OCI-LY1 (cell line): ENCODE data around the gene BPIFB6.

ENCODE experiments used
- H2AFZ ChIP-seq: fragments of 200-600 bp; sonication (generic), shearing (Covaris generic); 2 replicates; pipeline ENCODE4 v1.6.0; 2014; ENCODE audit warnings: antibody characterized with exemption, mild to moderate bottlenecking, low read length
- H3F3A ChIP-seq: fragments of 200-600 bp; sonication (generic), shearing (Covaris generic); 2 replicates; pipeline ENCODE4 v1.6.0; 2014; ENCODE audit warnings: mild to moderate bottlenecking, antibody characterized with exemption, low read length, moderate library complexity; ENCODE audit not compliant: insufficient read depth
- H3K27ac ChIP-seq: fragments of 200-600 bp; sonication (generic); 2 replicates; pipeline ENCODE4 v1.5.1; 2014; ENCODE audit warnings: low read length, mixed run types, mild to moderate bottlenecking, low read depth; ENCODE audit not compliant: poor library complexity, severe bottlenecking
- H3K27me3 ChIP-seq: fragments of 200-600 bp; sonication (generic); 2 replicates; pipeline ENCODE4 v1.6.0; 2014; ENCODE audit warnings: antibody characterized with exemption, mild to moderate bottlenecking, low read length, moderate library complexity; ENCODE audit not compliant: insufficient read depth
- H3K36me3 ChIP-seq: fragments of 200-600 bp; sonication (generic); 2 replicates; pipeline ENCODE4 v1.6.1; 2014; ENCODE audit warnings: mild to moderate bottlenecking, antibody characterized with exemption, low read length, moderate library complexity, mixed read lengths; ENCODE audit not compliant: insufficient read depth
- H3K4me1 ChIP-seq: fragments of 200-600 bp; sonication (generic); 2 replicates; pipeline ENCODE4 v1.5.1; 2014; ENCODE audit warnings: mild to moderate bottlenecking, low read length, moderate library complexity; ENCODE audit not compliant: insufficient read depth, severe bottlenecking
- H3K4me2 ChIP-seq: fragments of 200-600 bp; sonication (generic), shearing (Covaris generic); 2 replicates; pipeline ENCODE4 v1.6.1; 2014; ENCODE audit warnings: low read length
- H3K4me3 ChIP-seq: fragments of 200-600 bp; sonication (generic); 2 replicates; pipeline ENCODE4 v1.5.1; 2014; ENCODE audit warnings: low read length, low read depth, mild to moderate bottlenecking, mixed read lengths; ENCODE audit not compliant: poor library complexity, severe bottlenecking
- H3K79me2 ChIP-seq: fragments of 200-600 bp; shearing (Covaris generic); 2 replicates; pipeline ENCODE4 v1.6.1; 2016; ENCODE audit warnings: mixed run types, low read length, mixed read lengths; ENCODE audit not compliant: insufficient read depth
- H3K9ac ChIP-seq: fragments of 200-600 bp; sonication (generic), shearing (Covaris generic); 2 replicates; pipeline ENCODE4 v1.6.1; 2014; ENCODE audit warnings: mild to moderate bottlenecking, low read length, mixed read lengths
- H3K9me2 ChIP-seq: fragments of 200-600 bp; sonication (generic), shearing (Covaris generic); 2 replicates; pipeline ENCODE4 v1.6.1; 2014; ENCODE audit warnings: low read depth, mild to moderate bottlenecking, low read length, mixed read lengths
- H3K9me3 ChIP-seq: fragments of 200-600 bp; shearing (Covaris generic); 2 replicates; pipeline ENCODE4 v1.6.1; 2014; ENCODE audit warnings: low read length, mixed read lengths
- H4K20me1 ChIP-seq: fragments of 200-600 bp; sonication (generic), shearing (Covaris generic); 2 replicates; pipeline ENCODE4 v1.6.0; 2016; ENCODE audit warnings: mild to moderate bottlenecking, low read length; ENCODE audit not compliant: insufficient read depth
- EZH2 ChIP-seq: fragments of 200-600 bp; sonication (generic), shearing (Covaris generic); IDR thresholded peaks from 2 replicates; pipeline ENCODE4 v1.8.0; 2017; ENCODE audit warnings: borderline replicate concordance, mixed run types, mild to moderate bottlenecking, antibody characterized with exemption, low read length, moderate library complexity, mixed read lengths
- TF ChIP-seq, protein P1 (sequence below): fragments of 200-600 bp; sonication (generic), shearing (Covaris generic); IDR thresholded peaks from 2 replicates; pipeline ENCODE4 v1.5.1; 2017; ENCODE audit warnings: mild to moderate bottlenecking, antibody characterized with exemption, low read length, moderate library complexity, mixed read lengths

BPIFB6 gene

DNA sequence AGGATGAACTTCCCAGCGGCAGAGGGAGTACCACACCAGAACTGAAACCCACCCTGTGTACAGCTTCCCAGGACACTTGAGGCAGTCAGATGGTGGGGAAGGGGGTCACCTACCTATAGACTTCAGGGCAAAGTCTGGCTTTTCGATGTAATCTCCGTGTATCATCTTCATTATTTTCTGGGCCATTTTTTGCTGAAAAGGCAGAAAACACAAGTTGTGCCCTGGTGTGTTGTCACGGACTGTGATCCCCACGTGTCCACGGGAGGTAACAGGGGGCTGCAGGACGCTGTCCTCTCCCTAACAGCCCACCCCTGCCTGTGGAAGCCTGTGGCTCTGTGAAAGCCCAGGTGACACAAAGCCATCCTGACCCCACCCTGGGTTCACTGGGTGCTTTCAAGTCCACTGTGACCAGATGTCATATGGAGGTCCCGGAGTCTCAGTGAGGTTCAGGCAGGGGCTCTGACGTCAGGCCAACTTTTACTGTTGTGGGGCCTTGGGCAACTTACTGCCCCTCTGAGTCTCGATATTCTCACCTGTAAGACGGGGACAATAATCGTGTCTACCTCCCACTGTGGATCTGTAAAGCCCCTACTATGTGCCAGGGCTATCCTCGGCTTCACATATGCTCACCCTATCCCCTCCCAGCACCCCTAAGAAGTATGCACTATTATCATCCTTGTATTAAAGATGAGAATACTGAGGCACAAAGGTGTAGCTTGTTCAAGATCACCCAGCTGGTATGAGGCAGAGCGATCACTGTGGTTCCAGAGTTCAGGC, 41.8 kb upstream of the BPIFB6 start:
- Histone ChIP-seq H3K4me3 (no peak overlapping the region), H3K36me3 (no peaks in the 10 kb centered on the region), H3K27ac (no peak overlapping the region), H2AFZ (no peak overlapping the region), H3K9me2 (no peaks in the 10 kb centered on the region), H4K20me1 (no peaks in the 10 kb centered on the region), H3K9me3 (no peaks in the 10 kb centered on the region), H3K9ac (no peak overlapping the region), H3K4me1 (no peaks in the 10 kb centered on the region), H3K79me2 (no peaks in the 10 kb centered on the region), H3K27me3 (no peaks in the 10 kb centered on the region; the same call in 1 of the 2 replicates), H3F3A (no peaks in the 10 kb centered on the region), H3K4me2 (no peak overlapping the region)
- no peak for TF ChIP-seq EZH2
- TF ChIP-seq, protein P1, sequence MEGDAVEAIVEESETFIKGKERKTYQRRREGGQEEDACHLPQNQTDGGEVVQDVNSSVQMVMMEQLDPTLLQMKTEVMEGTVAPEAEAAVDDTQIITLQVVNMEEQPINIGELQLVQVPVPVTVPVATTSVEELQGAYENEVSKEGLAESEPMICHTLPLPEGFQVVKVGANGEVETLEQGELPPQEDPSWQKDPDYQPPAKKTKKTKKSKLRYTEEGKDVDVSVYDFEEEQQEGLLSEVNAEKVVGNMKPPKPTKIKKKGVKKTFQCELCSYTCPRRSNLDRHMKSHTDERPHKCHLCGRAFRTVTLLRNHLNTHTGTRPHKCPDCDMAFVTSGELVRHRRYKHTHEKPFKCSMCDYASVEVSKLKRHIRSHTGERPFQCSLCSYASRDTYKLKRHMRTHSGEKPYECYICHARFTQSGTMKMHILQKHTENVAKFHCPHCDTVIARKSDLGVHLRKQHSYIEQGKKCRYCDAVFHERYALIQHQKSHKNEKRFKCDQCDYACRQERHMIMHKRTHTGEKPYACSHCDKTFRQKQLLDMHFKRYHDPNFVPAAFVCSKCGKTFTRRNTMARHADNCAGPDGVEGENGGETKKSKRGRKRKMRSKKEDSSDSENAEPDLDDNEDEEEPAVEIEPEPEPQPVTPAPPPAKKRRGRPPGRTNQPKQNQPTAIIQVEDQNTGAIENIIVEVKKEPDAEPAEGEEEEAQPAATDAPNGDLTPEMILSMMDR = no peak

DNA sequence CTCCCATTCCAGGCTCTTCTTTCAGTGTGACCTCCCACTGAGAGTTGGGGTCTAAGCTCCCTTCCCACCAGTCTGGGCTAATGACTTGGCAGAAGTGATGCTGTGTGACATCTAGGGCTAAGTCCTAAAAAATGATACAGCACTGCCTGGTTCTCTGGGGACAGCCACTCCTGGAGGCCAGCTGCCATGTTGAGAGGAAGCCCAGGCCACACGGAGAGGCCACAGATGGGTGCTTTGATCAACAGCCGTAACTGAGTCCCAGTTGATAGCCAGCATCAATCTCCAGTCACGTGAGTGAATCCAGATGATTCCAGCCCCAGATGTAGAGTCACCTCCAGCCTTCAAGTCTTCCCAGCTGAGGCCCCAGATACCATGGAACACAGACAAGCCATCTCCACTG, 41.0 kb upstream of the BPIFB6 start:
- Histone ChIP-seq H3F3A (no peaks in the 10 kb centered on the region), H3K4me1 (no peaks in the 10 kb centered on the region), H3K9ac (no peak overlapping the region), H3K9me2 (no peaks in the 10 kb centered on the region), H3K36me3 (no peaks in the 10 kb centered on the region; the same call in 1 of the 2 replicates), H3K79me2 (no peaks in the 10 kb centered on the region), H3K27ac (no peak overlapping the region), H3K9me3 (peaks cover 5% of the 10 kb centered on the region; the same call in 1 of the 2 replicates), H3K4me2 (no peak overlapping the region), H4K20me1 (no peaks in the 10 kb centered on the region), H3K4me3 (no peak overlapping the region), H3K27me3 (no peaks in the 10 kb centered on the region; the same call in 1 of the 2 replicates), H2AFZ (no peak overlapping the region)
- TF ChIP-seq EZH2 = no peak
- TF ChIP-seq, protein P1 = no peak

DNA sequence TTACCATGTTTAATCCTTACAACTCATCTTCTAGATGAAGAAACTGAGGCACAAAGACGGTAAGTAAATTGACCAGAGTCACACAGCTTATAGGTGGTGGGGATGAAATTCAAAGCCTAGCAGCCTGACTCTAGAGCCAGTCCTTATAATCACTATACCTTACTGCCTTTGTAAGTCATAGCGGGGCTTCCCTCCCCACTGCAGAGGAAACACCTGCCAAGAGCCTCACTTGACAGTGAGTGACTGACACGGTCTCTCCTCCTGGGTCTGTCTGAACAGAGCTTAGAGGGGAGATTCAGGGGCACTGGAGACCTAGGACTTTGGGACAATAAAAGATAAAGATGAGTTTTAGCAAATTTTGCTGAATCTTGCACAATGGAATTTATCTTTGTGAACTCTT, 40.1 kb upstream of the BPIFB6 start:
- Histone ChIP-seq H3K36me3 (no peaks in the 10 kb centered on the region; the same call in 1 of the 2 replicates), H3K9me2 (no peaks in the 10 kb centered on the region), H4K20me1 (no peaks in the 10 kb centered on the region), H3K79me2 (no peaks in the 10 kb centered on the region), H2AFZ (no peak overlapping the region), H3K9ac (no peak overlapping the region), H3K27ac (no peak overlapping the region), H3K4me2 (no peak overlapping the region), H3K4me3 (no peak overlapping the region), H3K9me3 (peaks cover 9% of the 10 kb centered on the region; the same call in 1 of the 2 replicates), H3F3A (no peaks in the 10 kb centered on the region), H3K4me1 (no peaks in the 10 kb centered on the region), H3K27me3 (no peaks in the 10 kb centered on the region)
- TF ChIP-seq, protein P1 = no peak
- TF ChIP-seq EZH2 = no peak
